Osteocyte (in vitro differentiated cells): ENCODE data around the gene RND2. TPM values are rescaled to one million over a fixed set of nuclear protein-coding genes. Genes with fewer than 3 reads are reported as not detected.

Experiments
- DNase-seq: peaks from one replicate; pipeline ENCODE4 v3.0.0; 2021; ENCODE audit warnings: mixed read lengths; ENCODE audit not compliant: unreplicated experiment; ENCODE audit errors: extremely low spot score
- H3K27ac Mint-ChIP-seq: one replicate; pipeline ENCODE4 v1.8.0; 2021; ENCODE audit warnings: mild to moderate bottlenecking, mixed read lengths; ENCODE audit not compliant: unreplicated experiment
- H3K27me3 Mint-ChIP-seq: one replicate; pipeline ENCODE4 v1.8.0; 2021; ENCODE audit warnings: mixed read lengths; ENCODE audit not compliant: unreplicated experiment
- H3K36me3 Mint-ChIP-seq: one replicate; pipeline ENCODE4 v1.8.0; 2021; ENCODE audit warnings: mixed read lengths; ENCODE audit not compliant: unreplicated experiment
- H3K4me1 Mint-ChIP-seq: one replicate; pipeline ENCODE4 v1.8.0; 2021; ENCODE audit warnings: mixed read lengths; ENCODE audit not compliant: unreplicated experiment
- H3K4me3 Mint-ChIP-seq: one replicate; pipeline ENCODE4 v1.8.0; 2021; ENCODE audit warnings: mild to moderate bottlenecking, moderate library complexity, mixed read lengths; ENCODE audit not compliant: unreplicated experiment
- H3K9me3 Mint-ChIP-seq: one replicate; pipeline ENCODE4 v1.8.0; 2021; ENCODE audit warnings: mixed read lengths; ENCODE audit not compliant: unreplicated experiment
- total RNA-seq: library from RNA; stranded (reverse); gene quantifications from 2 replicates; pipeline ENCODE4 v1.2.1, GENCODE V29; 2021
- TF ChIP-seq, protein P1 (sequence below): fragments of 200-600 bp; sonication (generic); IDR thresholded peaks from 2 replicates; pipeline ENCODE4 v1.5.0; 2021; ENCODE audit warnings: antibody characterized with exemption, mild to moderate bottlenecking, moderate library complexity

The RND2 gene
- total RNA-seq, 1 donor from 2014 or later = 1.5 TPM

DNA sequence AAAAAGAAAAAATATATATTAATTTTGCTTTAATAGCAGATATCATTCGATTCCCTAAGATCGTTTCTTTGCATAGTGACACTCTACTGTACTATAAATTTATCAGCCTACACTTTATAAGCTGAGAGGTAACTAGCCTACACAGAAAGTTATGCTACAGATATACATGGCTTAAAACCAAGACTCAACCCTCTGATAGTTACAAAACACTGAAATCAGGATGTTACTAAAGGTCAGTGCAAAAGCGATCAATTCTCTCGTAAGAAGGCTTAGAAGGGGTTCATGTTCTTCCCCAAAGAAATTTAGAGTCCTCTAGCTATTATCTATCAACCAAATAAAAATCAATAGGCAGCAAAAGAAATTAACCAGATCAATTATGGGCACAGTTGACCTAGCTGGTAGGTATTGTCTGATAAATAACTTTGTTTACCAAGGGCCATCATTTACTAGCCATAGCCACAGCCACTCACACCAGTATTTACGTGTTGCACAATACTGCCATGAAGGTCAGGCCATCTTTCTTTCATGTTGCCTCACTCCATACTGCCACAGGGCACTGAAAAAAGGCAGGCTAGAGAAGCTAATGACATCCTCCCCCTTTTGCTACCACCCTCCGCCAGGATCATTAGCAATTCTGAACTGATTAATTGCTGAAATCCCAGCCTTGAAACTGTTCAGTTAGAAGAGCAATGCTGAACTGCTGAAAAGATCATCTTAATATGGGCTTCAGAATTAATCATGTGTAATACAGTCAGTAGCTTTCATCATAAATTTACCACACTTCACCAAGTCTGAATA, 43.7 kb downstream of the RND2 start:
- Mint-ChIP-seq H3K36me3 (peaks cover 2% of the 10 kb centered on the region), H3K27ac (no peak overlapping the region), H3K27me3 (no peaks in the 10 kb centered on the region), H3K4me1 (no peaks in the 10 kb centered on the region), H3K4me3 (no peak overlapping the region), H3K9me3 (no peaks in the 10 kb centered on the region)
- no peak for DNase-seq
- TF ChIP-seq, protein P1, sequence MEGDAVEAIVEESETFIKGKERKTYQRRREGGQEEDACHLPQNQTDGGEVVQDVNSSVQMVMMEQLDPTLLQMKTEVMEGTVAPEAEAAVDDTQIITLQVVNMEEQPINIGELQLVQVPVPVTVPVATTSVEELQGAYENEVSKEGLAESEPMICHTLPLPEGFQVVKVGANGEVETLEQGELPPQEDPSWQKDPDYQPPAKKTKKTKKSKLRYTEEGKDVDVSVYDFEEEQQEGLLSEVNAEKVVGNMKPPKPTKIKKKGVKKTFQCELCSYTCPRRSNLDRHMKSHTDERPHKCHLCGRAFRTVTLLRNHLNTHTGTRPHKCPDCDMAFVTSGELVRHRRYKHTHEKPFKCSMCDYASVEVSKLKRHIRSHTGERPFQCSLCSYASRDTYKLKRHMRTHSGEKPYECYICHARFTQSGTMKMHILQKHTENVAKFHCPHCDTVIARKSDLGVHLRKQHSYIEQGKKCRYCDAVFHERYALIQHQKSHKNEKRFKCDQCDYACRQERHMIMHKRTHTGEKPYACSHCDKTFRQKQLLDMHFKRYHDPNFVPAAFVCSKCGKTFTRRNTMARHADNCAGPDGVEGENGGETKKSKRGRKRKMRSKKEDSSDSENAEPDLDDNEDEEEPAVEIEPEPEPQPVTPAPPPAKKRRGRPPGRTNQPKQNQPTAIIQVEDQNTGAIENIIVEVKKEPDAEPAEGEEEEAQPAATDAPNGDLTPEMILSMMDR = no peak

DNA sequence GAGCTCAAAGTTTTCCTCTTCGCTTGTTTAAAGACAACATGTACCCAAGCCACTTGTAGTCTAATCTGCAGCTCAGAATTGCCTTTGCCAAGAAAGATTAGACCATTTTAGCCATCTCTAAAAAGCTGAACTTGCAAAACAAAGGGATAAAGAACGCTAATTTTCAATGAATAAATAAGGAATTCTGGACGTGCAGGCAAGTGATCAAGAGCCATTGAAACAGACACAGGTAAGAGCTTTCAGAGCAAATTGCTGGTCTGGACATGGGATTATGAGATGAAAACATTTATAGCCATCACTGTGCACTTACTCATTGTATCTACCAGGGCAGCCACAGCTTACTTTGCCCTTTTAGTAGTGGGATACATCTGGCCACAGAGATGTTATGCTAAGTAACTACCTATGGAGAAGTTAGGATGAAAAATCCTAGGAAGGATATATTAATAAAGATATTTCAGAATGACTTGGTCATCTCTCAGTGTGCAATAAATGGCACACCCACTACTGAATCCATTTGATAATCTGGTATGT, 44.4 kb downstream of the RND2 start:
- H3K4me1 Mint-ChIP-seq = no peaks in the 10 kb centered on the region
- DNase-seq = no peak
- no peaks in the 10 kb centered on the region for H3K9me3 Mint-ChIP-seq
- no peaks in the 10 kb centered on the region for H3K27me3 Mint-ChIP-seq
- TF ChIP-seq, protein P1 = no peak
- no peak overlapping the region for H3K27ac Mint-ChIP-seq
- H3K4me3 Mint-ChIP-seq = no peak overlapping the region
- peaks cover 2% of the 10 kb centered on the region for H3K36me3 Mint-ChIP-seq

DNA sequence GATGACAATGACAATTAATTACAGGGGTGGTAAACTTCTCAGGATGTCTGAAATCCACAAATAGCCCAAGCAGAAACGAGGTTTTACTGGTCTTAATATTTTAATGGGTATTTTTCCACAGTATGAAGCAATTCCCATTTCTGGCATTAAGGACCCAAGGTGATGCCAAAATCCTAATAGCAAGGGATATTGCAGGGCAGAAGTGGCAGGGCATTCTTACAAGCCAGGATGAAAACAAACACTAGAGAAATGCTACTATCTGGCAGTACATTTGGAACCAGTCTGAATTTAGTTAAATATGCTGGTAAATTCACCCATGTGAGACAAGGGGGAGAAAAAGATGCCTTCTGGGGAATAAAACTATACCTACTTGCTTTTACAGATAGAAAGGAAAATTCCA, 45.2 kb downstream of the RND2 start:
- peaks cover 2% of the 10 kb centered on the region for H3K36me3 Mint-ChIP-seq
- H3K4me3 Mint-ChIP-seq = no peak overlapping the region
- no peak overlapping the region for H3K27ac Mint-ChIP-seq
- no peaks in the 10 kb centered on the region for H3K4me1 Mint-ChIP-seq
- H3K27me3 Mint-ChIP-seq = no peaks in the 10 kb centered on the region
- DNase-seq = no peak
- TF ChIP-seq, protein P1 = no peak
- H3K9me3 Mint-ChIP-seq = no peaks in the 10 kb centered on the region

DNA sequence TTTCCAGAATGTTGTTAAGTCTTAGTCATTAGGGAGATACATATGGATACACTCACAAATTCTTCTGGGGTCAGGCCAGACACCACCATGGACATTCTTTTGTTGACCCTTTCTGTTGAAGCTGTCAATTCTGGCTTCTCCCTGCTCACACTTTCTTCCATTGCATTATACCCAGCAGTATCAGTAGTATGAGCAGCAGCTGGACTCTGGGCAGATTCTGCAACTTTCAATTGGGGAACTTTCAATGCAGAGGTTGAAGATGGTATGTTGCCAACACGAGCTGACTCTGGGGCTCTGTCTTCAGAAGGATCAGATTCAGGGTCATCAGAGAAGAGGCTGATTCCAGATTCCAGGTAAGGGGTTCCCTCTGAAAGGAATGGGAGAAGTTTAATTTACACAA, 45.8 kb downstream of the RND2 start:
- DNase-seq = no peak
- H3K4me3 Mint-ChIP-seq = no peak overlapping the region
- H3K4me1 Mint-ChIP-seq = no peaks in the 10 kb centered on the region
- no peaks in the 10 kb centered on the region for H3K9me3 Mint-ChIP-seq
- H3K36me3 Mint-ChIP-seq = peaks cover under 1% of the 10 kb centered on the region
- TF ChIP-seq, protein P1 = no peak
- no peak overlapping the region for H3K27ac Mint-ChIP-seq
- H3K27me3 Mint-ChIP-seq = no peaks in the 10 kb centered on the region

DNA sequence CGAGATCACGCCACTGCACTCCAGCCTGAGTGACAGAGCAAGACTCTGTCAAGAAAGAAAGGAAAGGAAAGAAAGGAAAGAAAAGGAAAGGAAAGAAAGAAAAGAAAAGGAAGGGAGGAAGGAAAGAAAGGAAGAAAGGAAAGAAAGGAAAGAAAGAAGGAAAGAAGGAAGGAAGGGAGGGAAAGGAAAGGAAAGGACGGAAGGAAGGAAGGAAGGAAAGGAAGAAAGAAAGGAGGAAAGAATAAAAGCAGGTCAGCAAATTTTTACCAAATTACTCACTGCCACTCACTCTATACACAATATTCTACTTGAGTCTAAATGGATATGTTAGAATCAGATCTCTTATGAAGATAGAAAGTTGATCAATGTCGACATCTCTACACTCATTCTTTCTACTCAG, 49.8 kb downstream of the RND2 start:
- Mint-ChIP-seq H3K27me3 (no peaks in the 10 kb centered on the region), H3K27ac (no peak overlapping the region)

More for the DNA sequence above, 49.8 kb downstream of the RND2 start:
- DNase-seq = no peak
- TF ChIP-seq, protein P1 = no peak
- H3K9me3 Mint-ChIP-seq = no peaks in the 10 kb centered on the region
- no peaks in the 10 kb centered on the region for H3K36me3 Mint-ChIP-seq
- H3K4me1 Mint-ChIP-seq = no peaks in the 10 kb centered on the region
- no peak overlapping the region for H3K4me3 Mint-ChIP-seq
